Stromal cell of bone marrow (primary cell): ENCODE data around the gene MRPS11.
A peak's percentile ranks its signal among the peaks of the same experiment; 100 is the strongest.
"Not testable (repeated sequence)": the region's sequence is repeated elsewhere in the genome, so short reads cannot be mapped to it uniquely, and the experiment has no call there.

Source experiments
- DNase-seq: peaks from one replicate; pipeline ENCODE4 v3.0.0-alpha.2; 2012; ENCODE audit warnings: low read depth

Gene MRPS11

DNA sequence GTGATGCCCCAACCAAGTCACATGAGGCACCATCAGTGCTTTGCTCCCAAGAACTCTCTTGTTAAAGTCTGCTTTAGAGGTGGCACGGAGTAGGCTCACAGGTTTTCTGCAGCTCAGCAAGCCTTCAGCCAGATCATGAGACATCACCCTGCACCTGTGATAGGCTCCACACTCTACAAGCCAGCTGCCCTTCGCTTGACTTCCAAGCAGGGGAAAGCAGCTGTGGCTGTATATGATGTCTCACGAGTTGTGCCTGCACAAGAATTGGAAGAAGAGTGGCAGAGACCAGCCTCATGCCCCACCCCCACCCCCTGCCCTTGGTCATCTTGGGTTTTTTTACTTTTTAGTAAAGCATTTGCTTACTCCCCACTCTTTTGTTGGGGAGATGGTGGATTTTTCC is 22.5 kb downstream of the MRPS11 start:
- no peak for DNase-seq

DNA sequence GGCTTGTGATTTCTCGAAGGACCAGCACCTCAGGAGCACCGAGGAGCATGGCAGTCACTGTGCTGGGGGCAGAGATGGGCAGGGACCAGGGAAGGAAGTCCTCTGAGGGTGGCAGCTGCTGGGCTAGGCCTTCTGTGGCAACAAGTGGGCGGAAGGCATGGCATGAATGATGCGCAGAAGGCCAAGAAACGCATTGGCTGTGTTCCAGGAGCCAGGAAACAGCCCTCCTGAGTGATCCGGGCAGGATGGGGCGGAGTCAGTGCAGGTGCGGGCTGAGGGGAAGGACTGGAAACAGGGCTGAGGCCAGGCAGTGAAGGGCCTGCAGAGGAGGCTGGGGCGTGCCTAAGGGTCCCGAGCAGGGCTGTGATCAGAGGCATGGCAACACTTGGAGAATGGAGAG is 23.6 kb downstream of the MRPS11 start:
- DNase-seq, result no peak

DNA sequence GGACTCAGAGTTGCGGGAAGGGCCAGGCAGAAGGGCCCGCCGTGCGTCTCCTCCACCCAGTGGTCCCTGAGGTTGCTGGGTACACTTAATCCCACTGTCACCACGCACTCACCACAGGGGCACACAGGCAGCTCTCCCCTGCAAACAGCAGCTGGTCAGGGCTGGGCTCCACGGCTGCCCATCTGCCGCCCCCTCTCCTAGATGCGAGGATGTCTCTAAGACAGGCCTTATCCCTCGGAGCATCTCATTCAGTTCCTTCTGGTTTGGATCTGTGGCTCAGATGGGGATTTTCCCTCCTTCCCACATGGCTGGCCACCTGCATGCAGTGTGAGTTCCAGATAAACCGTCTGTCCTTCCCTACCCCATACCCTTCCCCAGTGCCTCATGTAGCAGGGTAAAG is 26.3 kb downstream of the MRPS11 start:
- no peak for DNase-seq

DNA sequence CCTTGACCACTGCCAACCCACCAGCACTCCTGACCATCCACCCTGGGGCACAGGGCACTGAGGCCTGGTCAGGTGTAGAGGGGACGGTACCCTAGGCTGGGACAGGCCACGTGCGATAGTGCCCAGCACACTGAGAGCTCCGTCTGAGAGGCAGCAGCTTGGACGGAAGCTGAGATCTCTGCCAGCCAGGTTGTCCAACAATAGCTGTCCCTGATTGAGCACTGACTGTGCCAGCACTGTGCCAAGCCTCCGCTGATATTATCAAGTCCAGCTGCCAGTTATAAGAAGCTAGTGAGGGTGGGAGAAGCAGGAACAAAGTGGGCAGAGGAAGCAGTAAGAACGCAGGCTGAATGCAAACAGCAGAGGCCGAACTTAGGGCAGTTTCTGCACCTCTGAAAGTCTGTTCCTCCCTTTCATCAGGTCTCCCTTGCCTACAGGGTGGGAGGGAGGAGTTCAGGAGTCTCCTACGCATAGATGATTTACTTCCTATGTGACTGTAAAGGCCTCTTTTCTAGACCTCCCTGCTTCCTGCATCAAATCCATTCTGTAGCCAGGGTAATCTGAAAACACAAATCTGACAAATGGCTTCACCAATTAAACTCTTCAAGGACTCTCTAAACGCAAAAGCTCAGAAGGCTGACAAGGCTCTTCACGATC is 29.7 kb downstream of the MRPS11 start:
- DNase-seq, result no peak

DNA sequence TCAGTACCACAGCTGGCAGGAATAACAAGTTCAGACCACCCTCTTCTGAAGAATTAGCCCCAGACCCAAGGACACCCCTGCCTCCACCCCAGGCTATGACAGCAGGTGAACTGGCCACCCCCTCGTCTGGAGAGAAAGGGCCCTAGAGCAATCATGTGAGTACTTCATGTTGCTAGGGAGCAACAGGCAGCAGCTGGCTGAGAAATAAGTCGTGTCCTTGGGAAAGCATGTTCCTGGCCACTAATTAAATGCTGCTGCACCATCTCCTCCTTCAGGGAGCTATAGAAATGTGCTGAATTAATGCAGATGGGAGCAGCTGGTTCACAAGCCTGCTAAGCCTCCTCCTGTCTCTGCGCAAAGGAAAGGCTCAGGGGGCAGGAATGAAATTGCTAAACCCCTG is 31.5 kb downstream of the MRPS11 start:
- no peak for DNase-seq

DNA sequence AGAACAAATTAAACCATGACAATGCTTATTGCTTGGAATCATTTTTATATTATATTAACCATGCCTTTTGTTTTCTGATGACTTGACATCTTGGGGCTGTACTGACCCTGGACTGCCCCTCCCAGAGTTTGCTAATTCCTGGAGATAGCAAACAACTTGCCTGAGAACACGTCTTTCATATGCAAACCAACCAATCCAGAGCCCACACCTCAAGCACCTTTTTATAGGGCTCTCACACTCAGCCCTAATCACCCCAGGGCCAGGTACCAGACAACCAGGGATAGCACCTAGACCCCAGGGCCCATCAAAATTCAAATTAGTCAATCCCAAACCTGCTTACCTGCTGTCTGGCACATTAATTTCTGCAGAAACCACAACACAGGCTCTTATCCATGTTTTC is 36.9 kb downstream of the MRPS11 start:
- DNase-seq, result no peak

DNA sequence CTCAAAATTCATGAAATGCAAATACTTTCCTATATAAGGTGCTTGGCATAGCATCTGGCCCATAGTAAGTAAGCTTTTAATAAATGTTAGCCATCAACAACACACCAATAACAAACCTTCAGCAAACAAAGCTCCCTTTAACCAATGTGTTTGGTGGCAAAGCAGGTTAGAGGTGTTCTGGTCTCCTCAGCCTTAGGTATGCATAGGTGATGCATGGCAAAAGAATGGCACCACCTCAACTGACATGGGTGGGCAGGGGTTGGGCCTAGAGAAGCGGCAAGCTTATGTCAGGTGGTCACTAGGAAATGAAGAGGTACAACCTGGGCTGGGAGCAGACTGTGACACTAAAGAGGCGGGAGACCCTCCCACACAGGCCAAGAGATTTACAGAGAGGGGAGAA is 38.2 kb downstream of the MRPS11 start:
- no peak for DNase-seq

DNA sequence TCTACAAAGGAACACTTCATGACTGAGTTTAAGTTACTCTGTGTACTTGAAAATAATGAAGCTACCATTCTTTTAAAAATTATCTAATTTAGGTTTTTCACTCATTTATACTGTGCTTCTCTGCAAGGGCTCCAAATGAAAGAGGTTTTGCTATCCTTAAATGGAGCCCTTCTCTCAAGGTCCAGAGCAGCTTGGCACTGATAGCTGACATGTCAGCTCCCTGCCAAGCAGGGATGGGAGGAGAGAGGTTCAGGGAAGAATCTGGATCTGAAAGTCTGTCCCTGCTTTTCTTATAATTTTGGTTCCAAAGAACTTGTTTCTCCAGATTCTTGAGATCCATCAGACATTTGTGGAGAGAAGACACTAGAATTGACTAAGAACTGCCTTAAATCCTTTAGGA is 39.1 kb downstream of the MRPS11 start:
- no peak for DNase-seq

DNA sequence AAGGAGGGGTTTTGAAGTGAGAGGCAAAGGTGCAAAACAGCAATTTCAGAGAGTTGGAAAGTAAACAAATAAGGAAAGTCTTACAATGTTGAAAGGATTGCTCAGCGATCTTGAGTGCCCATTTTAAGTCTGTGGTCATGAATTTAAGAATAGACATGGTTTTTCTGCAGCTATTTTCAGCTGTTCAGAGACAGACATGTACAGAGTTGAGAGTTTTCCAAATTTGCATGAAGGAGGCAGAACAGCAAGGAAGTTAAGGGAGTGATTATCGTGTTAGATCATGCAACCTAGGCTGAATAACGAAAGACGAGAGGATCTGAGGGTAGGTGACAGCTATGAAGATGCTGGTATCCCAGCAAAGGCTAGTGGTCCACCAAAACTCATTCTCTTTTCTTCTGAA is 41.8 kb downstream of the MRPS11 start:
- no peak for DNase-seq

DNA sequence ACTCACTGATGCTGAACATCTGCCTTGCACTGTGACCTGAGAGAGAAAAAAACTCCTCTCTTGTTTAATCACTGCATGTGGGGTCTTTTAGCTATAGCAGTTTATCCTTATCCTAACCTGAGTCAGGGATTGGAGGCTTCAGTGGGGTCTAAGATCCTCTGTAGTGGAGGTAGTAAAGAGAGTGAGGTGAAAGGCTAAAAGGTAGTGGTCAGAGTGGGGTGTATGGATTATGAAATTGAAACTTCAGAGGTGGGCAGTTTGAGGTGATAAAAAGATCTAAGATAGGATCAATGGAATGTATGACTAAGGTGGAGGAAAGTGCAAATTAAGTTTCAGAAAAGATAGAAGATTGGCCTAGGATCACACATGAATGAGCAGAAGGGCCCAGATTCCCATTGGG is 42.5 kb downstream of the MRPS11 start:
- no peak for DNase-seq

DNA sequence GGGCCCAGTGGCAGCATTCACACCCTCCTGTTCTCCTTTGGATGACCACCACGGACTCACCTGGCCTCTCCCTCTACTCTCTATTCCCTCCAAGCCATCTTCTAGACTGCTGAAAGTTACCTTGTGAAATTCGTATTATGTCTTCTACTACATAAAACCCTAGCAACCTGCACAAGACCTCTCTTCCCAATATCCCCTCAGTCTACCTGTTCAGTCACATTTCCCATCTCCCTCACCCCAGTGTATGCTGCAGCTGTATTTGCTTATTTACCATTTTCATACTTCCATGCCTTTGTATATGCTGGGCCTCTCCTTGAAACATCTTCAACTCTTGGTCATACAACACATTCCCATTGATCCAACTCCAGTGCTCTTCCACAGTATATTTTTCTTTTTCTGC is 43.7 kb downstream of the MRPS11 start:
- no peak for DNase-seq

DNA sequence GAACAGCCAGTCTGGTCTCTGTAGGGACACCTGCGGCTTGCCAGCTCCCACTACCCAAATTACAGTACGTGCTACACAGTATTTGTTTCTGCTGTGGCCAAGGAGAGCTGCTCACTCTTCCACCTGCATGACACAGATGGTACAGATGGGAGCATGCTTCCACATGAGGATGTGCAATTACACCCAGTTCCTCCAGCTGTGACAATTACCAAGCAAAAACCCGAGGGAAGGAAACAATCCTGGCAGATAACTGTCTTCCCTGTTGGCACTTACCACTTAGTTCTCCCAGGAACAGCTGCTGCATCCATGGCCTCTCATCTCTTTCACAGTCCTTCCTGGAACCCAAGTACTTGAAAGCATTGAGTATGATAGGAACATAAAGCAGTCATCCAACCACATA is 44.6 kb downstream of the MRPS11 start:
- no peak for DNase-seq

DNA sequence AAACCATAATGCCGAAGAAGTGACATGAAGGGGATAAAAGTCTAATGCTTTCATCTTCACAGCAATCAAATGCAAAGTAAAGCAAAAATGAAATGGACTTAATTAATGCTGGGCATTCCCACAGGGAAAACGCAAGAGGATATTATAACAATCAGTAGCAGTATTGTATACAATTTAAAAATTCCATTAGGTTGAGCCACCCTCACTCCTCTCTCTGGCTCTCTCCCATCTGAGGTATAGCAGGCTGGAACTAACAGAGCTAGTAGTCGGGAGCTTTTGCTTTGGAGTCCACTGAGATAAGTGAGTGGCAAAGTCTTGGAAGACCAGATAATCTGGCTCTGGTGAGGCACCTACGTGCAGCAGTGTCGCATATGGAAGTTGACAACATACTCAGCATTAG is 45.1 kb downstream of the MRPS11 start:
- DNase-seq, result no peak

DNA sequence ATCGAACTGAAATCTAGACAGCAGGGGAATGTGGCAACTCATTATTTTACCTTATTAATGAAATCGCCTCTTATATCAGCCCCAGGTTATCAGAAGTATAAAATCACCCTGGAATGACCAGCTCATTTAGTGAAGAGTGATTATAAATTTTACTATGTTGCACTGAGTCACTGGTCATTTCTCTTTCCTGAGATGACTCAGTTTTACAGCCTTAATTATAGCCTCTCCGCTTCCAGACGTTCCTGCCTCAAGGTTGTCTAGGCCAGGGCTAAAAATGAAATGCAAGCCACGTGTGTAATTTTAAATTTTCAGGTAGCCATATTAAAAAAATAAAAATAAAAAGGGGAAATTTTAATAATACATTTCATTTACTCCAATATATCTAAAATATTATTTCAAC is 45.7 kb downstream of the MRPS11 start:
- peak; percentile 6 for DNase-seq

DNA sequence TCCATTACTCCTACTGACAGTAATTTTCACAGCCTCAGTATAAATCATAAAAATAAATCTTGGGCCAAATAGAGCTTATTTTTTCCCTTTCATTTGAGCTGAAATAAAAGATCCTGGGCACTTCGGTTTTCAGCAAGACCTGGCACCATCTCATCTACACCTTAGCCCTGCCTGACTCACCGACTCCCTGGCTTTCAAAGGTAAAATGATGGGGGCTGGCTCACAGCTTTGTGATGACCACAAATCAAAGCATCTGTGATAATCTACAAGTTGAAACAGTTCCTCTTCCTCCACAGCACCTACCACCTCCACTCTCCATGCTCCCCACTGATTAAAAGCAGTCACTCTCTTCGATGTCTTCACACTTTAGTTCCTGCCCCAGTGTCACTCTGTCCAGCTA is 51.4 kb downstream of the MRPS11 start:
- DNase-seq, result no peak

DNA sequence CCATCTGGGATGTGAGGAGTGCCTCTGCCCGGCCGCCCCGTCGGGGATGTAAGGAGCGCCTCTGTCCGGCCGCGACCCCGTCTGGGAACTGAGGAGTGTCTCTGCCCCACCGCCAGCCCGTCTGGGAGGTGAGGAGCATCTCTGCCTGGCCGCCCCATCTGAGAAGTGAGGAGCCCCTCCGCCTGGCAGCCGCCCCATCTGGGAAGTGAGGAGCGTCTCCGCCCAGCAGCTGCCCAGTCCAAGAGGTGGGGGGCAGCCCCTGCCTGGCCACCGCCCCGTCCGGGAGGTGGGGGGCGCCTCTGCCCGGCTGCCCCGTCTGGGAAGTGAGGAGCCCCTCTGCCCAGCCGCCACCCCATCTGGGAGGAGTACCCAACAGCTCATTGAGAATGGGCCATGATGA is 56.6 kb downstream of the MRPS11 start:
- DNase-seq, result not testable (repeated sequence)

DNA sequence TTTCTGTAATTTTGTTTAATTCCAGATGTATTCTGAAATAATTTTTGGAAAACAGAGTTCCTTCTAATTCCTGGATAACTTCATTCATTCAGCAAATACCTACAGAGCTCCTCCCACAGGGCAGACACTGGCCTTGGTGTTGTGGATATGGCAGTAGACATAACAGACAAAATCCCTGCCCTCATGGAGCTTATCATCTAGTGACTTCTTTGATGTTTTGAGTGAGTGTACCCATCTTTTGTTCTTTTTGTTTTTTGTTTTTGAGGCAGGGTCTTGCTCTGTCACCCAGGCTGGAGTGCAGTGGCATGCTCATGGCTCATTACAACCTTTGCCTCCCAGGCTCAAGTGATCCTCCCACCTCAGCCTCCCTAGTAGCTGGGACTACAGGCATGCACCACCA is 57.9 kb downstream of the MRPS11 start:
- DNase-seq, result no peak

DNA sequence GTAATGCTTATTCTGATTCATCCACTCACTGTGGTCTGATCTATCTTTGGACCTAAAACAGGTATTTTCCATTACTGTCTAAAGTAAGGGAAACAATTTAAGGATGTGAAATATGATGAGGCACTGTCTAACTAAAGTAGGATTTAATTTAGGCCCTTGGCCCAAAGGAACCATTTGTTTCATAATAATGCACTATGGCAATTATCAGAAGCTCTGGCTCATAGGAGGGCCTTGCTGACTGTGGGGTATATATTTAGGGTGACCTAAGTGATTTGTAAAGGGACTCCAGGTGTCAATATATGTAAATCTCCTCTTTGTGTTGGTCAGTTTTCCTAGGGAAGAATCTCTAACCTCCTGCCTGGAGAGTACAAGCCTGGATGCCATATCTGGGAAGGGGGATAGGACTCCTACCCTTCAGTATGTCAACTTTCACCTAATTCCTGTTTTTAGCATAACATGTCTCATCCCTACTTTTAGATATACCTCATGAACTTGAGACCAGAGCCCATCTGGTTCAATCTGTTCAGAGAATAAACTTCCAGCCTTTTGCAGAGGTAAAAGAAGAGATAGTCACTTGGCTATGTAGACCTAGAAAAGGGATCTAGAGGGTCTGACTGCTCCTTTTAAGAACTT is 58.9 kb downstream of the MRPS11 start:
- DNase-seq, result no peak

DNA sequence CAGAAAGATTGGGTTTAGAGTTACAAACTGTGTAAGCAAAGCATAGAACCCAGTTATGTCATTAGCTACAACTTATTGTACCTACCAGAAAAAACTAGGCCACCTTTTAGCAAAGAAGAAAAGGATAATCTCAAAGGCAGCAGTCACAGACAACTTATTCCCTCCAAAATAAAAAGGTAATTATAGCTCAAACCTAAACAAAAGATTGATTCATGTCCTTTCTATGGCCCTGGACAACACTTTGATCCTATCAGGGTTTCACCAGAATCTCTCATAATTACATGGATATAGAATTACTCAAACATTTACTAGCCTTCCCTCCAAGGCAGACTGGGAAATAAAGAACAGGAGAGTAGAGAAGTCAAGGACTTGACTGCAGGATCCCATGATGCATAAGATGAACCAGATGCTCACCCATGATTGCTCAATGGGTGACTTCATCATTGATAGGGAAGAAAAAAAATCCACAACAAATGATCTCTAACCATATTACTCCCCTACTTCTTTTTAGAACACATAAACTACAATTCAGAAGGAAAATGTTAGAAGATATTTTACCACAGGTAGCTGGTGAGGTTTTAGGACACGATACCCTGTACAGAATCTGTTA is 61.6 kb downstream of the MRPS11 start:
- no peak for DNase-seq
